ENCODE measurements around the gene MRPL36. TPM values are rescaled to one million over a fixed set of nuclear protein-coding genes. Genes with fewer than 3 reads are reported as not detected.

Gene MRPL36
- total RNA-seq, 1 donor from 2014 or later: 51.6 TPM

- H3K36me3 ChIP-seq (ENCODE audit: control insufficient read depth, insufficient read depth, low read length): no peaks in the 10 kb centered on the region
- no peaks in the 10 kb centered on the region for H3K27me3 ChIP-seq (ENCODE audit: control insufficient read depth, insufficient read depth, low read length)
- no peak for DNase-seq (ENCODE audit: low read depth)
- no peak for TF ChIP-seq CTCF (IDR thresholded peaks at IDR 0.05; ENCODE audit: insufficient read depth, low read length, poor library complexity, severe bottlenecking)
- no peak overlapping the region for H3K4me3 ChIP-seq (ENCODE audit: low read depth, low read length)
Observed at GRCh38 chr5:1806199-1806598, 6.6 kb upstream of the MRPL36 start.

- H3K4me3 ChIP-seq (ENCODE audit: low read depth, low read length): no peak overlapping the region
- DNase-seq (ENCODE audit: low read depth): no peak
- no peak for TF ChIP-seq CTCF (IDR thresholded peaks at IDR 0.05; ENCODE audit: insufficient read depth, low read length, poor library complexity, severe bottlenecking)
- H3K27me3 ChIP-seq (ENCODE audit: control insufficient read depth, insufficient read depth, low read length): no peaks in the 10 kb centered on the region
- H3K36me3 ChIP-seq (ENCODE audit: control insufficient read depth, insufficient read depth, low read length): no peaks in the 10 kb centered on the region
Observed at GRCh38 chr5:1805736-1806135, 6.1 kb upstream of the MRPL36 start.

- no peak for TF ChIP-seq CTCF (IDR thresholded peaks at IDR 0.05; ENCODE audit: insufficient read depth, low read length, poor library complexity, severe bottlenecking)
- Histone ChIP-seq H3K36me3 (ENCODE audit: control insufficient read depth, insufficient read depth, low read length) (no peaks in the 10 kb centered on the region), H3K27me3 (ENCODE audit: control insufficient read depth, insufficient read depth, low read length) (no peaks in the 10 kb centered on the region), H3K4me3 (ENCODE audit: low read depth, low read length) (no peak overlapping the region)
- DNase-seq (ENCODE audit: low read depth): no peak
Observed at GRCh38 chr5:1805326-1805725, 5.7 kb upstream of the MRPL36 start.

DNA sequence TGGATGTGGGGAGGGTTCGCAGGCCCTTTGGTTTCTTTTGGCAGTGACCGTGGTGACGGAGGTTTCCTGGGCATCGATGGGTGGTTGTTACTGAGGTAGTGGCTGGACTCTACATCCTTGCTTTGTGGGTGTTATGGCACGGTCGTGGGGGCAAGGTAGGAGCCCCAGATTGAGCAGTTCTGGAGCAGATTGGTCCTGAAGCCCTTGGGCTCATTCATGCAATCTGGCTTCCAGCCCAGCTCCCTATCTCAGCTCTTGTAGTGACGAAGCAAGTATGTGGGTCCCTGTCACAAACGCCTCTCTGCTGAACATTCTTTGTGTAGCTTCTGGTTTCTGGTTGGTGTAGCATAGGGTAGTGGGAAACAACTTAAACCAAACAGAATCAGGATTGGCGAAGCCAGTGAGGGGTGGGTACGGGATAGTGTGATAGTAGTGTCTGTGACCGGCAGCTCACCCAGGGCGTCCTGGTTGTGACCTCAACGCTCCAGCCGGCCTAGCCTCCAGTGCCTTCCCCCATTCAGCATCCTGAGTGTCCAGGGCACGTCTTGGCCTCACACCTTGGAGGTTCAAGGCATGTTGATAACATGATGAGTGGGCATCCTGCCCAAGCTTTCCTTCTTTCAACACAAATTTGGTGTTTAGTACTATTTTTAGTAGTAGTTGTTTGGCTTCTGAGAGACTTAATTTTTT lies 4.5 kb upstream of the MRPL36 start:
- Histone ChIP-seq H3K4me3 (ENCODE audit: low read depth, low read length) (no peak overlapping the region), H3K36me3 (ENCODE audit: control insufficient read depth, insufficient read depth, low read length) (no peaks in the 10 kb centered on the region), H3K27me3 (ENCODE audit: control insufficient read depth, insufficient read depth, low read length) (no peaks in the 10 kb centered on the region)
- no peak for TF ChIP-seq CTCF (IDR thresholded peaks at IDR 0.05; ENCODE audit: insufficient read depth, low read length, poor library complexity, severe bottlenecking)
- DNase-seq (ENCODE audit: low read depth): no peak

DNA sequence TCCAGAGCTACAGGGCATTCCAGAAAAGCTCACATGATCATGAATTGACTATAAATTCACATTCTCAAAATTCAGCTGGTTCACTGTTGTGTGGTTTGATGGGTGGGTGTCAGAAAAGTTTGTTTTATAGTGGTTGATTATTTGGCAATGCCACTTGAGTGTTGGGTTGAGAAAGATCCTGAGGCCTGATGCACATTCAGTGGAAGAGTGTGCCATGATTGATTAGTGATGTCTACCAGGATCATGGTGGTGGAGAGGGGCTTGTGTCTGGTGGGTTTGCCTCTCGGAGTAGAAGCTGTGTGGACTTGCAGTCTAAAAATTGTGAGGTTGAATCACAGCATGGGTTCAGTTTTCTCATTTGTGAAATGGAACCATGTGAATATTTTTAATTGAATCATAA lies 3.6 kb upstream of the MRPL36 start:
- no peaks in the 10 kb centered on the region for H3K27me3 ChIP-seq (ENCODE audit: control insufficient read depth, insufficient read depth, low read length)
- DNase-seq (ENCODE audit: low read depth): no peak
- H3K36me3 ChIP-seq (ENCODE audit: control insufficient read depth, insufficient read depth, low read length): no peaks in the 10 kb centered on the region
- TF ChIP-seq CTCF (IDR thresholded peaks at IDR 0.05; ENCODE audit: insufficient read depth, low read length, poor library complexity, severe bottlenecking): no peak
- H3K4me3 ChIP-seq (ENCODE audit: low read depth, low read length): no peak overlapping the region

GRCh38 chr5:1801967-1802295 lies 2.3 kb upstream of the MRPL36 start:
- H3K27me3 ChIP-seq (ENCODE audit: control insufficient read depth, insufficient read depth, low read length): no peaks in the 10 kb centered on the region
- peak overlapping the region; percentile 99 for H3K4me3 ChIP-seq (ENCODE audit: low read depth, low read length)
- no peak for DNase-seq (ENCODE audit: low read depth)
- TF ChIP-seq CTCF (IDR thresholded peaks at IDR 0.05; ENCODE audit: insufficient read depth, low read length, poor library complexity, severe bottlenecking): no peak
- no peaks in the 10 kb centered on the region for H3K36me3 ChIP-seq (ENCODE audit: control insufficient read depth, insufficient read depth, low read length)

Measured in kidney epithelial cell (primary cell).